Parathyroid adenoma (tissue), 2 donors: ENCODE data around the gene RLBP1.
"Not testable (repeated sequence)": the region's sequence is repeated elsewhere in the genome, so short reads cannot be mapped to it uniquely, and the experiment has no call there.

Experiments
- H2AFZ ChIP-seq: fragments of 300-600 bp; sonication (generic); one replicate; pipeline ENCODE4 v1.7.0; 2017; ENCODE audit warnings: antibody characterized with exemption, mild to moderate bottlenecking
- H3K27ac ChIP-seq: fragments of 300-600 bp; sonication (generic); one replicate; pipeline ENCODE4 v1.7.0; 2017
- H3K27me3 ChIP-seq: fragments of 300-600 bp; sonication (generic); one replicate; pipeline ENCODE4 v1.7.0; 2017; ENCODE audit warnings: low read length; ENCODE audit not compliant: control insufficient read depth, insufficient read depth
- H3K36me3 ChIP-seq: fragments of 300-600 bp; sonication (generic); one replicate; pipeline ENCODE4 v1.7.0; 2017; ENCODE audit warnings: low read length; ENCODE audit not compliant: control insufficient read depth, insufficient read depth
- H3K4me1 ChIP-seq: fragments of 300-600 bp; sonication (generic); one replicate; pipeline ENCODE4 v1.7.0; 2017; ENCODE audit warnings: control low read depth
- H3K4me2 ChIP-seq: fragments of 300-600 bp; sonication (generic); one replicate; pipeline ENCODE4 v1.7.0; 2017; ENCODE audit warnings: low read length
- H3K4me3 ChIP-seq: fragments of 300-600 bp; sonication (generic); one replicate; pipeline ENCODE4 v1.7.0; 2017; ENCODE audit warnings: low read depth, low read length
- H3K79me2 ChIP-seq: fragments of 300-600 bp; sonication (generic); one replicate; pipeline ENCODE4 v1.7.0; 2017; ENCODE audit warnings: control low read depth
- H3K9ac ChIP-seq: fragments of 300-600 bp; sonication (generic); one replicate; pipeline ENCODE4 v1.7.0; 2017; ENCODE audit warnings: mild to moderate bottlenecking
- H3K9me3 ChIP-seq: fragments of 300-600 bp; sonication (generic); one replicate; pipeline ENCODE4 v1.7.0; 2017; ENCODE audit warnings: low read length; ENCODE audit not compliant: control insufficient read depth
- CTCF ChIP-seq: fragments of 300-600 bp; sonication (generic); IDR thresholded peaks from one replicate; pipeline ENCODE4 v1.7.0; 2017; ENCODE audit warnings: antibody characterized with exemption, mild to moderate bottlenecking
- donor health status: primary hyperparathyroidism.

Gene RLBP1

DNA sequence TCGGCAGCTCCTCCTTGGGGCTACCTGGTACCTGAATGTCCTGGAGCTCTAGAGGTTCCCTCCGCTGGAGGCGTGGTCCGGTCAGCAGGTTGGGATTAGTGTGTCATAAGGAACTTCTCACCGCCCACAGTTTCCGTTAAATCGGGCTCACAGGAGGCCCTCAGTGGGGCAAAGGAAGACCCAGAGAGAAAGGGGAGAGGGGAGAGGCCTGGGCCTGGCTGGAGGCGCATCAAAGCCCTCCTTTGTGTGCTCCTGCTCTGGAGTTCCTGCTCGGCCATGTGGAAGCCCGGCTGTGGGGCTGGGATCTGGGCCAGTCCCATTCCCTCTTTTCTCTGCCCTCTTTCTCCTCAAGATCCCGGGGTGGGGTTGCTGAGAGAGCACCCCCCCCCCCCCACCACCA, at the start of gene RLBP1:
TSS of gene RLBP1 (minus strand) at position 37 of the 400 bp plus-strand sequence. CDS start 2,604 bp downstream, outside the sequence.
- no peaks in the 10 kb centered on the region for H3K27me3 ChIP-seq
- no peaks in the 10 kb centered on the region for H3K36me3 ChIP-seq
- no peak within 1 kb of the TSS for H3K4me3 ChIP-seq
- no peak within 1 kb of the TSS for H2AFZ ChIP-seq
- TF ChIP-seq CTCF: no peak
- no peak within 1 kb of the TSS for H3K4me2 ChIP-seq
- H3K27ac ChIP-seq: no peak within 1 kb of the TSS
- H3K9ac ChIP-seq: no peak within 1 kb of the TSS
- no peaks in the 10 kb centered on the region for H3K4me1 ChIP-seq
- no peaks in the 10 kb centered on the region for H3K79me2 ChIP-seq
- H3K9me3 ChIP-seq: no peaks in the 10 kb centered on the region

- H2AFZ ChIP-seq, H3K4me3 ChIP-seq, H3K9ac ChIP-seq, H3K79me2 ChIP-seq, H3K27me3 ChIP-seq, H3K36me3 ChIP-seq, H3K4me2 ChIP-seq, H3K27ac ChIP-seq, H3K9me3 ChIP-seq, H3K4me1 ChIP-seq: not testable (repeated sequence)
Measured at GRCh38 chr15:89250142-89250541, 28.8 kb upstream of the RLBP1 start.

DNA sequence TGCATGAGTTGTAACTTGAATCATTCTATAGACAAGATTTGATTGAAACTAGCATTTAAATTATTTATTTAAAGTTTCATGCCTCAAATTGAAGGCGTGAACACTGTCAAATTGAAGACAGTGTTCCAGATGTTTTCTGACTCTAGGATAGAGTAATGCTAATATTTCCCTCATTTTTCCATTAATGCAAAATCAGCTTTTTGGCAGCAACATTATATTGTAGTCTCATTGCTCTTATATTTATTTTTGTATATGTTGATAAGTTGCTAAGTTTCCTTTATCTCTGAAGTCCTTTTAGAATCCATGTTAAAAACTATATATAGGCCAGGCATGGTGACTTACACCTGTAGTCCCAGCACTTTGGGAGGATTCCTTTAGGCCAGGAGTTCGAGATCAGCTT, 27.2 kb upstream of the RLBP1 start:
- Histone ChIP-seq H3K9me3 (no peaks in the 10 kb centered on the region), H3K27me3 (no peaks in the 10 kb centered on the region), H3K9ac (no peak overlapping the region), H2AFZ (no peak overlapping the region), H3K4me1 (peaks cover 4% of the 10 kb centered on the region), H3K79me2 (no peaks in the 10 kb centered on the region), H3K4me3 (no peak overlapping the region), H3K4me2 (no peak overlapping the region), H3K36me3 (no peaks in the 10 kb centered on the region), H3K27ac (no peak overlapping the region)
- no peak for TF ChIP-seq CTCF

- Histone ChIP-seq H3K27me3 (no peaks in the 10 kb centered on the region), H3K27ac (no peak overlapping the region), H3K4me3 (no peak overlapping the region), H3K79me2 (no peaks in the 10 kb centered on the region), H3K4me1 (peaks cover 4% of the 10 kb centered on the region), H3K9me3 (no peaks in the 10 kb centered on the region), H2AFZ (no peak overlapping the region), H3K4me2 (no peak overlapping the region), H3K36me3 (no peaks in the 10 kb centered on the region), H3K9ac (no peak overlapping the region)
- TF ChIP-seq CTCF: no peak
Measured at GRCh38 chr15:89247446-89247845, 26.1 kb upstream of the RLBP1 start.

- H3K27ac ChIP-seq: no peak overlapping the region
- TF ChIP-seq CTCF: no peak
- H3K4me1 ChIP-seq: peaks cover 4% of the 10 kb centered on the region
- H2AFZ ChIP-seq: peak overlapping the region; percentile 90
- H3K4me3 ChIP-seq: peak overlapping the region; percentile 85
- no peak overlapping the region for H3K9ac ChIP-seq
- H3K79me2 ChIP-seq: no peaks in the 10 kb centered on the region
- H3K9me3 ChIP-seq: no peaks in the 10 kb centered on the region
- no peaks in the 10 kb centered on the region for H3K27me3 ChIP-seq
- H3K4me2 ChIP-seq: peak overlapping the region; percentile 96
- no peaks in the 10 kb centered on the region for H3K36me3 ChIP-seq
Measured at GRCh38 chr15:89244574-89244903, 23.2 kb upstream of the RLBP1 start.
